GM18507 (cell line): ENCODE measurements around the gene NR2F1-AS1.

Experiments
- DNase-seq: peaks from one replicate; pipeline ENCODE4 v3.0.0; 2011; ENCODE audit warnings: low read depth; ENCODE audit not compliant: insufficient read length; ENCODE audit errors: extremely low spot score
- FAIRE-seq: peaks from 2 replicates; lab custom pipeline; 2011; peaks lifted over from hg19 to GRCh38; lab: Jason Lieb, UNC

NR2F1-AS1 gene

GRCh38 chr5:93591323-93591945 lies 10.4 kb upstream of the NR2F1-AS1 start:
- FAIRE-seq, result no peak
- no peak for DNase-seq

- FAIRE-seq (no peak), DNase-seq (no peak)
Measured at GRCh38 chr5:93590493-93590892, 9.5 kb upstream of the NR2F1-AS1 start.

GRCh38 chr5:93589829-93590215 lies 8.8 kb upstream of the NR2F1-AS1 start:
- FAIRE-seq (no peak), DNase-seq (no peak)

GRCh38 chr5:93589152-93589828 lies 8.3 kb upstream of the NR2F1-AS1 start:
- DNase-seq (no peak), FAIRE-seq (no peak)

- no peak for FAIRE-seq
- DNase-seq, result no peak
Measured at GRCh38 chr5:93588352-93589151, 7.5 kb upstream of the NR2F1-AS1 start.

GRCh38 chr5:93587597-93588351 lies 6.8 kb upstream of the NR2F1-AS1 start:
- FAIRE-seq, result no peak

GRCh38 chr5:93586736-93587596 lies 5.9 kb upstream of the NR2F1-AS1 start:
- FAIRE-seq, result no peak
- DNase-seq, result no peak

More at GRCh38 chr5:93587597-93588351, 6.8 kb upstream of the NR2F1-AS1 start:
- DNase-seq, result no peak

GRCh38 chr5:93585767-93586385 lies 4.9 kb upstream of the NR2F1-AS1 start:
- FAIRE-seq (no peak), DNase-seq (no peak)

GRCh38 chr5:93585041-93585766 lies 4.2 kb upstream of the NR2F1-AS1 start:
- FAIRE-seq (no peak), DNase-seq (no peak)

GRCh38 chr5:93584596-93585040 lies 3.6 kb upstream of the NR2F1-AS1 start:
- FAIRE-seq (no peak), DNase-seq (no peak)

- FAIRE-seq (no peak), DNase-seq (no peak)
Measured at GRCh38 chr5:93583768-93584595, 3.0 kb upstream of the NR2F1-AS1 start.

GRCh38 chr5:93583439-93583767 lies 2.4 kb upstream of the NR2F1-AS1 start:
- DNase-seq (no peak), FAIRE-seq (no peak)

GRCh38 chr5:93582677-93583438 lies 1.8 kb upstream of the NR2F1-AS1 start, which contains the start of gene NR2F1:
Gene NR2F1 (plus strand): TSS chr5:93583222. CDS start chr5:93585024, 1,802 bp downstream.
- no peak for FAIRE-seq
- DNase-seq, result no peak

GRCh38 chr5:93582167-93582462 lies 1.1 kb upstream of the NR2F1-AS1 start:
- FAIRE-seq (no peak), DNase-seq (no peak)

- DNase-seq (no peak), FAIRE-seq (no peak)
Measured at GRCh38 chr5:93580063-93580926, 724 bp downstream of the NR2F1-AS1 start.

- FAIRE-seq, result no peak
- DNase-seq, result no peak
Measured at GRCh38 chr5:93579692-93580062, 1.3 kb downstream of the NR2F1-AS1 start.
